HG02943 (cell line): Measurements from ENCODE around the gene EIF4G1.

Source experiments
- ATAC-seq: cut with Tn5 transposase; IDR thresholded peaks from one replicate; pipeline ENCODE4 v1.9.1; 2021; ENCODE audit warnings: mild to moderate bottlenecking, low read depth, moderate library complexity; ENCODE audit not compliant: unreplicated experiment

The EIF4G1 gene

DNA sequence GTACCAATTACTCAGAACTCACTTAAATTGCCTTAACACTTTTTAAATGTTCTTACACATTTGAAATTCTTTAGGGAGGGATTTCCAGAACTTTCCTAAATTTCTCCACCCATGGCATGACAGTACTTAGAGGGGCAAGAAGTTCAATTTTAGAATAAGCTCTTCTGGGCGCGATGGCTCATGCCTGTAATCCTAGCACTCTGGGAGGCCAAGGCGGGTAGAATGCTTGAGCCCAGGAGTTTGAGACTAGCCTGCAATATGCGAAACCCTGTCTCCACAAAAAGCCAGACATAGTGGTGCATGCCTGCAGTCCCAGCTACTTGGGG lies 33.6 kb downstream of the EIF4G1 start:
- ATAC-seq, result no peak

DNA sequence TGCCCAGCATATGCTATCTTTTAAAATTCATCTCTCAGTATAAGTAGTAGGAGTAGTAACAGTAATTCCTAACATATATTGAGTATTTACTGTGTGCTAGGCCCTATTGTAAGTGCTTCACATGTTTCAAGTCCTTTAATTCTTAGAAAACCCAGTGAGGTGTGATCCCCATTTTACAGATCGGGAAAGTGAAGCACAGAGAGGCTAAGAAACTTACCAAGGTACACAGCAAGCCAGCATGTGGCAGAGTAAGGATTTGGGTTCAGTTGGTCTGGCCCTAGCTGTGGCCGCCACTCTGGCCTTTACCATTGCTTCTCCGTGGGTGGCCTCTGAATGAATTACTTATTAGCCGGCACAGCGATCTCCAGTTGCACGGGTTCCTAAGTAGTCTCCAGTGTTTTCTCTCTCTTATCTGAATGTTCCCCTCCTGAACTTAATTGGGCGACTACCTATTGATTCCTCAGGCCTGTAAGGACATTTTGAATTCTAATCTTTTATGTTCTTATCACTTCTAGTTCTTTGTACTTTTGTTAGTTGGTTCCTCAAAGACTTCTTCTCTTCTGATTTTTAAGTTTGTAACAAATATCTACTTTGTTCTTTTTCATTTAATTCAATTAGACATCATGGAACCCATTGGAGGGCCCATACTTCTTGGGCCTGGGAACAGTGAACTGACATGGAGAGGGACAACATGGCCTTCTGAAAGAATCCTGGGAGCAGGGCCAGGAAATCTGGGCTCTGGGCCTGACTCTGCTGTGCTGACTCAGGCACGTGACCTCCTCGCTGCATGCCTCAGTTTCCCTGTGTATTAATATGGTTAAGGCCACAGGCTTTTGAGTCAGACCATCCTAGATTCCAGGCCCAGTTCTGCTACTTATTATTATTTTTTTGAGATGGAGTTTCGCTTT lies 35.4 kb downstream of the EIF4G1 start:
- ATAC-seq, result no peak

DNA sequence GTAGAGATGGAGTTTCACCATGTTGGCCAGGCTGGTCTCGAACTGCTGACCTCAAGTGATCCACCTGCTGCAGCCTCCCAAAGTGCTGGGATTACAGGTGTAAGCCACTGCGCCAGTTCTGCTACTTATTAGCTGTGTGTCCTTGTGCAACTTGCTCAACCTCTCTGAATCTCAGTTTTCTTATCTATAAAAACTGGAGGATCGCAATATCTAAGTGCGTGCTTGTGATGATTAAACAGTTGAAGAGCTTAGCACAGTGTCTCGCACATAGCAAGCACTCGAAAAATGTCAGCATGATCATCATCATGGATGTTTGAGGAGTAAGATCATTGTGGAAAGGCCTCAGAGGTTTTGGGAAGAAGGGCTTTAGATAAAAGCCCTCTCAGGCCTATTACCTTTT lies 36.2 kb downstream of the EIF4G1 start:
- ATAC-seq, result no peak

DNA sequence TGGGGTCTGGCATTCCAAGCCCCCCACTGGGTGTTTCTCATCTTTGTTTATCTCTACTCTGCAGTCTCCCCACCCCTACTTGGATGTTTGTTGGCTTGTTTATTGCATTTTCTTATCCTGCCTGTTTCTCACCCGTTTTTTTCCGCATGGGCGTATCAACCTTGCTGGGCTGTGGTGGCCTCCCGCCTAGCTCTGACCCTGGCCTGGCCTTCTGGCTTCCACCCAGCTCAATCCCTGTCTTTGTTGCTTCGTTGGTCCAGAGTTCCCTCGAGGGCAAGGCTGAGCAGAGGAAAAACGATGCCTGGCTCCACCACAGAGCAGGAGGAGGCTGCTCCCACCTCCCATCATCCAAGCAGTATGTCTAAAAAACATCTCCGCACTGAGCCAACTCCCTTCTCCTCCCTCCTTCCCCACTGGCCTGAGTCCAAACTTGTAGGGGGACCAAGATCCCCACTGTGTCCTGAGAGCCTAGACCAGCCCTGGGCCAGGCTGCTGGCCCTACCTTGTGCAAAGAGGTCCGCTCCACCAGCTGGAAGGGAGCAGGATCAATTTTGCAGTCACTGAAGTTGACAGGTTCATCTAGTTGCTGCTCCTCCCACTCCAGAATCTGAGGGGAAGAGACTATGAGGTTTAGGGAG lies 37.2 kb downstream of the EIF4G1 start:
- no peak for ATAC-seq

DNA sequence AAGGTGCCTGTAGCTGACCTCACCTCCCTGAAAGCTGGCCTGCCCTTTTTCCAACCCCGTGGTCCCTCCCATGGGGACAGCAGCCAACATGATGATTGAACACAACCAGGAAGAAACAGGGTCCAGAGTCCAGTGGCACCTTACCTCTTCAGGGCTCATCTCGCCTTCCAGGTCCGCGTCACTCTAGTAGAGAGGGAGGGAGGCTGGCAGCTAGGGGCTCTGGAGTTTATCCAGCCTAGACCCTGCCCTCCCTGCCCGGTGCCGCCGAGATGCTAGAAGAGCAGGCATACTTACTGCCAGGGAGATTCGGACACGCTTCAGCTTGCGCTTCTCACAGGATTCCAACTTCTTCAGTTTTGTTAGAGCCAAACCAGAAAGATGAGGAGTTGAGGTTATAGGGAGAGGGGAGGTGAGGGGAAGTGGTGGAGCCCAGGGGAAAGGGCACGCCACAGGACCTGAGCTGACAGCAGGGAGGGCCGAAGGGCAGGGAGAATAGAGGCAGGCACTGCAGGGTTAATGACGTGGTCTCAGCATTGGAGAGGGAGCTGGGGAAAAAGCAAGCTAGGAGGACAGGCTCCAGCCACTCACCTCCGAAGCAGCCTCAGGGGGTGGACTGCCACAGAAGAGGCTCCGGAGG lies 37.9 kb downstream of the EIF4G1 start:
- ATAC-seq, result no peak

DNA sequence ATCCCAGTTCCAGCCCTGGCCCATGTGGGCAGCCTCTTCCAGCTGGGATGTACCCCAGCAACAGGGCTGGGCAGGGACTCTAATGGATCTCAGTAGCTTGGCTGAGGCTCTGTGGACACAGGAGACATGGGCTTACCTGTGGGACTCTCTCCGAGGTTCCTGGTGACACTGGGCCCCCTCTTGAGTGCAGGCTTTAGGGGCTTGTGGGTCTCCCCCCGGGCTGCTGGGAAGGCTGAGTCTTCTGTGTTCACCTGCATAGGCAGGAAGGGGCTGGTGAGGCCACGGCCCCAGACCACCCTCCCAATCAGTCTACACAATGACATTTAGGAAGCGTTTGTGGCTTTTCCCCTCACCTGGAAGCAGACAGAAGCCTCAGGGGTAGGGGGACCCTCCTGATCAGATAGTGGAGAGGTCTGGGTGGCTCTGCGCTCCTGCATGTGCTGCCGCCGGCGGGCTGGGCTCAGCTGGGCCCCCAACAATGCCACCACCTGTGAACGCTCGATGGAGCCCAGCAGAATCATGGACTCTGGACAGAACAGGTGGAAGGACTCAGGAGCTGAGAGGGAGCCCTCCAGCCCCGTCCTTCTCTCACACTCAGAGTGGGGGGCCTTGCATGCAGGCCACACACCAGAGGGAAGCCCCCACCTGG lies 38.6 kb downstream of the EIF4G1 start:
- no peak for ATAC-seq

DNA sequence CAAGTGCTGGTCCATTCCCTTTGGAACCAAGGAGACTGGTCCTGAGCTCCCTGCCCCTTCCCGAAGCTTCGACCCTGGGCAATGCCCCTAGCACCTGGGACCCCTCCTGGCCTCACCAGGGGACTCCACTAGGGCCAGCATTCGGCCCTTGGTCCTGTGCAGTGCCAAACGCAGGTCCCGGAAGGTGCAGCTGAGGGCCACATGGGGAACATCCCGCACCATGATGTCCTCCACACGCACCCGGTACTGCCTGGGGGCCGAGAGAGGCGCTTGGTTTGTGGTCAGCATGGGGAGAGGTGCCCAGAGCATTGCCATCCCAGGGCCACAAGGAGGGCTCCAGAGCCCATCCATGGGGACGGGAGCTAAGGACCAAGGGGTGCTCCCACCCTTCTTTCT lies 39.1 kb downstream of the EIF4G1 start:
- no peak for ATAC-seq

DNA sequence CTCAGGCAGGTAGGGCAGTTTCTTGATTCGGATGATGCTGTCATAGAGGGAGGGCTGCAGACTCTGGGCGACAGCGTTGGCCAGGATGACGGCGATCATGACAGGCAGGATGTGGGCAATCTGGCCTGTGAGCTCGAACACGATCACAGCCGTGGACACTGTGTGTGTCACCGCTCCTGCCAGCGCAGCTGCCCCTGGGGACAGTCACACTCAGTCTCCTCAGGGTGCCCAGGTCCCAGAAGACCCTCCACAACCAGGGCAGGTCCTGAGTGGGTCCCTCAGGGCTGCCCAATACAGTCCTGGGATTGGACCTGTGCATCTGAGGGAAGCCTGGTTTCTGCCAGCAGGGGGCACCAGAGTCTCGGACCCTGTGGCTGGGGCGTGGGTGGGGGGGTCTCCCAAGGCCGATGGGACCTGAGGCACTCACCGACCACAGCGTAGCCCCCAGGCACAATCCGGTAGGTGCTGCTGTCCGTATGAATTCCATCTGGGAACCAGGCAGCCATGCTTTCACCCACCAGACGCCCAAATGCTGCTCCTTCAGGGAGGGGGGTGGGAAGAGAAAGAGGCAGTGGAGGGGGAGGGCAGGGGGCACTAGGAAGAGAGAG lies 39.8 kb downstream of the EIF4G1 start:
- ATAC-seq, result no peak

DNA sequence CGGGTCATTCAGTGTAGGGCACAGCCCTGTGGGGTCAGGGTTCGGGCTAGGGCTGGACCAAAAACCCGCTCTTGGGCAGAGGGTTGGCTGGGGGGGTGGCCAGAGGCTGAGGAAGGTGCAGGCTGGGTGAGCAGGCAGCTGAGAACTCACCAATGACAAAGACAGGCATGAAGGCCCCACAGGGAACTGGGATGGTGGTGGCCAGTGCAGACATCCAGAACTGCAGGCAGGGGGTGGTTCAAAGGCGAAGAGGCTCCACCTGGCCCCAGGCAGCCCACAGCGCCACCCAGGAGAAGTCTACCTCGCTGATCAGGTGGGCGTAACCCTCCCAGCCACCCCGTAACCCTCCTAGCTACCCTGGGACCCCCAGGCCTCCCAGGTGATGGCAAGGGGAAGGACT lies 40.3 kb downstream of the EIF4G1 start:
- no peak for ATAC-seq

DNA sequence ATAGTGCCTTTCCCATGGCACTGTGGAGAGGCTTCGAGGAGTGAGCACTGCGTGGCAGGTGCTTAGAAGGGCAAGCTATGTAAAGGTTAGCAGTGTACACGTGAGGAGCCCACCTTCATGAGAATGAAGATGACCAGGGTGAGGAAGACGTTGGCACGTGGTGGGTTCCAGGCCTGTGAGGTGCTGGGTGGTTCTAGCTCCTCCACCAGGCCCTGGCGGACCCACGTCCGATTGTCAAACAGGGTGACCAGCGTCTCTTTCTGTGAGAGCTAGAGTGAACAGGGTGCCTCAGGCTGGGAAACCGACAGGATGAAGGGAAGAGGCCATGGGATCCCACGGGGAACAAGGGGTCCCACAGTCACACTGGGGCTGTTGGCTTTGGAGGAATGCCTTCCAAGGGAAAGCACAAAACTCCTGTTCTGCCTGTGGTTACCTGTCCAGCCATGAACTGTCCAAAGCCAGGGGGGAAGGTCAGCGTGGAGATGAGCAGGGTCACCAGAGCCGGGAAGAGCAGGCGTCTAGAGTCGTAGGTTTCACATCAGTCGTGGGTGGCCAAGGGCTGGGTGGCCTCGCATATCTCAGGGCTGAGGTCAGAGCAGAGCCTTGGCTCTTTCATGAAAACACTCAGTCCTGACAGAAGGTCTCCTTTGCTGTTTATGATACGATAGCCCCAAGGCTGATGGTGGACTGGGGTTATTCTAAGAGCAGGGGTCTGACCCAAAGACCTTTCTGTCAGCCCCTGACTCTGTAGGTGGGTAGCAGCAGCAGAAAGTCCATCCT lies 41.0 kb downstream of the EIF4G1 start:
- ATAC-seq, result no peak

DNA sequence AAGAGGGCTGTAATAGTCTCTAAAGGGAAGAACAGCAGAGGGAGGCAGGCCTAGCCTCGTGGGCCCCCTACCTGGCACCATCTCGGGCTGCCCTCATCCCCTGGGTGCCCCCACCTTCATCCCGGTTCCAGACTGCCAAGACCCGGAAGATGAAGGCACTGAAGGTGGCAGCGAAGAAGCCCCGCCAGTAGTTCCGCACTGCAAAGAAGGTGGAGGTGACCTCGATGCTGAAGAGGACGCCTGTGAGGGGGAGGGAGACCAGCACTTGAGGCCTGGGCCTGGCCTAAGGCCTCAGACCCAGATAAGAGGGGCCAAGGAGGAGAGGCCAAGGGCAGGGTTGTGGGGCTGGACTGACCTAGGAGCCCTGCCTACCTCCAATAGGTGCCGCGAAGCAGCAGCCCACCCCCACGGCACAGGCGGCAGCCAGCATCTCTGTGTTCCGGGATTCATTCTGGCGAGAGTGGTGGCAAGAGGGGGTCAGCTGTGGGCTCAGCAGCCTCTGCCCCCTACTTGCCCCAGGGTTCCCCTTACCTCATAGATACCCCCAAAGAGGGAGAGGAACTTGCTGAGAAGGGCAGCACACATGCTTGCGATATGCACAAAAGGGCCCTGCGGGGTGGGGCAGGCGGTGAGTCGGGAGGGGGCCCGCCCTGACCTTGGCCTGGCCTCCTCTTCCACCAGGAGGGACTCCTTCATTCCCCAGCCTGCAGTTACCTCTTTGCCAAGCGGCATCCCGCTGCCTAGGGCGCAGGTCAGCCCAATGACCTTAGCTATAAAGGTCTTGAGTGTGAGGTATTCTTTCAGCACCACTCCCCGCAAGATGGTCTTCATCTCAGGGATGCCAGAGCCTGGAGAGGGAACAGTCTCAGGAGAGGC lies 43.1 kb downstream of the EIF4G1 start:
- no peak for ATAC-seq

DNA sequence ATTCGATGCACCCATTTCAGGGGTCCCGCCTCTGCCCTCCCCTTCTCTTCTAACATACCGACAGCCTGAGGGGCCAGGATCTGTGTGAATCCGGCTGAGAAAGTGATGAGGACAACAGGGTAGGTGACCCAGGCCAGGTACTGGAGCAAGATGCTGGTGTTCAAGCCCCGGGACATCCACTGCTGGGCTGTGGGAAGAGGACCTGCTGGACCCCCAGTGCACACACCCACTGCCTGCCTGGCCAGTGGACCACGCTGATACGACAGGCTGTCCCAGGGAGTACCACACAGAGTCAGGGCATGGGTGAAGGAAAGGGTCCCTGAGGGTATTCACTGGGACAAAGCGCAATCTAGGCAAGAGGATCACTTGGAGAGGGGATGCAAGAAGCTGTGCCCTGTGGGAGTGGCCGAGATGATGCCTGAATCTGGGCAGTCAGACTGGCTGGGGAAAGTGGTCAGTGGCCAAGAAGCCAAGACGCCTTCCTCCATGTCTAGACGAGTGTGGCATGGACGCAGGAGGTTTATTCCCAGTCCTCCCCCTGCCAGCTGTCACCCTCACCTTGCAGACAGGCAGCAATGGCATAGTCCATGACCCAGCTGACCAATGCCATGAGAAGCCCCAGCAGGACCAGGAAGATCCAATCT lies 43.8 kb downstream of the EIF4G1 start:
- no peak for ATAC-seq

DNA sequence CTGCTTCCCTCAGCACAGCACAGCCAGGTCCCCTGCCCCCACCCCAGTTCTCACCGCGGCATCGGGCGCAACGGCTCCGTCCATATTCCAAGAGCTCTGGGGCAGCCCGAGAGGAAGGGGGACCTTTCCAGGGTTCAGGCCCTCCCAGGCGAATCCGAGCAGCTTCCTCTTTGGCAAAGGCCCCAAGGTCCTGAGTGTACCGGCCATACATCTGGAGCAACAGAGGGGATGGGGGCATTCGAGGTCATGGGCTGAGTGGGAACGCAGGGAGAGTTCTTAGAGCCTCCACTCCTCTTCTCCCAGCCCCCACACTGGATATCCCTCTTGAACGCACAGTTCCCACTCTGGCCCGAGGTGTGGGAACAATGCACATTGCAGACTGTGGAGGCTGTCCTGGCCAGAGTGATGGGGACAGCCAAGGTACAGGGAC lies 44.5 kb downstream of the EIF4G1 start:
- no peak for ATAC-seq

DNA sequence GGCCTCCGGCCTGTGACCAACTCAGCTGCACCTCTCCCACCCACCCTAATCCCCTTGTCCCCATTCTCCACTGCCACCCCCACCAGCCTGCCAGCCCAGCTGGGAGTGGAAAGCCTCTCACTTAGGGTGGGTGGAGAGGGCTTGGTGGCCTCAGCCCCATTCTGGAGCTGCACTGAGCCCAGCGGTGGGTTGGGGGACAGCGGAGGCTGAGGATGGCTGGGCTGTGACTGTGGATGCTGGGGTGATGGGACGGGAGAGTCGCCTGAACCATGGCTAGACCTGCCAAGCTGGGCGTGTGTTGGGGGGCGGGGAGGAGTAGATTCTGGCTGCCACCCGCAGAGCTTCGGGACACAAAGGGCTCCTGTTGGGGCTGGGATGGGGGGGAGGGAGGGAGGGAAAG lies 45.2 kb downstream of the EIF4G1 start:
- ATAC-seq, result no peak

DNA sequence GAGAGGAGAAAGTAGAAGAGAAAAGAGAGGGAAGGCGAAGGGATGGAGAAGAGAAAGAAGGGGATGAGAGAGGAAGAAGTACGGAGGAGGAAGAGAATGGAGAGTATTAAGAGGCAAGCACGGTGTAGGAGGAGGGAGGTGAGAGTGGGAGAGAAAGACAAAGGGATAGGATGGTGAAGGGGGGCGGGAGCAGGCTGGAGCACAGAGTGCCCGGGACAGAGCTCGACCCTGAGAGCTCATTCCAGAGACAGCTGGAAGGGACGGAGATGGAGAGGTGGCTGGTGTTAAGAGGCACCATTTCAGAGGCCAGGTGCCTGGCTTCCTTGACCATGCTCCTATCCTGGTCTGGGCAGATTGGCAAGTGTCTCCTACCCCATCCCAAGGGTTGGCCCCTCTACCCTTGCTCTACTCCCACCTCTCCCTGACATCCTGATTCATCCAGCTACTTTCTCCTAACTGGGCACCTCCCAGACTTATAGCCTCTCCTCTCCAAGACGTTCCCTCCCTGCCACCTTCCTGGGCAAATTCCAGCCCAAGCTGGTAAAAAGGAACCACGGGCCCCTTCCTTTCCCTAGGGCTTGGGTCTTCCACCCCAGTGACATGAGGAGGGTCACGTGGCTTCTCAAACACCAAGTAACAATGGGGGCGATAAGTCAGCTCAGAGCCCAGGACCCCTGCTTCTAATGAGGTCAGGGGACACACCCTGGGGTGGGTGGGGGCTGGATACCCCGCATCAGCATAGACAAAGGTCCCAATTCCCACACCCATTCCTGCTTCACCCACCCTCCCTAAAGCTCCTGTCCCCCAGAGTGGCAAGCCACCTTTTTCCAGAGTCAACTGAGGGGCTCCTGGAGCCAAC lies 45.9 kb downstream of the EIF4G1 start:
- no peak for ATAC-seq

DNA sequence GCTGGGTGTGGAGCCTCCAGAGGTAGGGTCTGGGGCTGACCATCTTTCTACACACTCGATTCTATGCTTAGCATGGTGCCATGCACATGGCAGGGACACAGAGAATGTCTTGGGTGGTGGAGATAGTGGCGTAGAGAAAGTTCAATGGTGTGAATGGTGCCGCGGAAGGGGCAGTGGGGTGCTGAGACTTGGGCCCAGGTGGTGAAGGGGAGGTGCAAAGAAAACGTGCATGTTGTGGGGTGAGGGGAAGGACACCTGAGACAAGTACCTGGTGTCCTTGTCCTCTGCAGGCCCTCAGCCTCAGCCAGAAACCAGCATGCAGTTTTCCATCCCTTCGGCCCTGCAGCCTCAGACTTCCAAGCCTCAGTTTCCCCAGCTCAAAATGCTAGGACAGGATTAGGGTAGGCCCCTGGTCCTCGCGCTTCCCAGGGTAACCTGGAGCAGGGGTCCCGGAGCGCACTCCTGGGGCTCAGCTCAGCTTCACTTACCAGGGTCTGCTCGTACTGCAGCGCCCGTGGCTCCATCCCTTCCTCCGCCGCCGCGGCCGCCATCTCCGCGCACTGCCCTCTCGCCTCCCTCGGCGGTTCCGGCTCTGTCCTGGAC lies 46.6 kb downstream of the EIF4G1 start:
- ATAC-seq, result no peak

DNA sequence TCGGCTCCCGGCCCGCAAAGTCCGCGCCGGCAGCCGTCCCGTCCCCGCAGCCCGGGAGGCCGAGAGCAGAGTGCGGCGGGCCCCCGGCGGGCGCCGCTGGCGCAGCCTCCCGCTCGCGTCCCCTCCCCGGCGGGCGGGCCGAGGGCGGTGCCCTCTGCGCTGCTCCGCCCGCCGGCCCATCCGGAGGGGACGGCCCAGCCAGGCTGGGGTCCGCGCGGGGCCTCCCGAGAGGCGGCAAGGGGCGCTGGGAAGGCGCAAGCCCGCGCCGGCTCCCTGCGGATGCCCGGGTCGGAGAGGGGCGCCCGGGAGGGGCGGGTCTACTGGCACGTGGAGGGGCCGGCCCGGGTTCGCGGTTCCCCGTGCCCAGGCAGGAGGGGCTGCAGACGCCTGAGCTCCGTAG lies 47.1 kb downstream of the EIF4G1 start, which contains the start of the genes CLCN2 and POLR2H:
CLCN2 (minus strand) TSS at position 74 of the 400 bp plus-strand sequence. CDS start 126 bp downstream, outside the sequence.
POLR2H (plus strand) TSS at position 179 of the 400 bp plus-strand sequence. CDS start 1,783 bp downstream, outside the sequence.
- no peak for ATAC-seq
